Measurements from ENCODE around the gene DCHS2.

DCHS2 gene

GRCh38 chr4:154450966-154451365 is 40.6 kb downstream of the DCHS2 start:
- DNase-seq (ENCODE audit: low read depth in 2 of 2): no peak

- DNase-seq (ENCODE audit: low read depth in 2 of 2): no peak
These were observed 46.6 kb downstream of the DCHS2 start for GRCh38 chr4:154444958-154445357.

- no peak for DNase-seq (ENCODE audit: low read depth in 2 of 2)
These were observed 49.6 kb downstream of the DCHS2 start for GRCh38 chr4:154441982-154442381.

DNA sequence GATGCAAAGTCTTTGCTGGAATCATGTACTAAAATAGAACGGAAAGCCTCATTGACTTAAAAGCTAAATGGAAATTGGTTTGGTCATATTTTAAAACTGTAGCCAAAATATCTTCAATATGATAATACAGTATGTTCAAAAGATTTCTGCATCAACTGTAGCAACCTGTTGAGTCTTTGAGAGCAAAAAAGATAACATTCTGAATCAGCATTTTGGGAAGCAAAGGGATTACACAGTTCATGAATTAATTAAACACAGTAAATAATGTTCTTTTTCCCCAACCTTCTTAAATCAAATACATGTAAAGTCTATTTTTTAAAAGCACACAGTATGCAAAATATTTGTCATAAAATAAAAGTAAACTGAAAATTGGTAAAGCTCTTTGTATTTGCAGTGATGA is 50.5 kb downstream of the DCHS2 start:
- no peak for DNase-seq (ENCODE audit: low read depth in 2 of 2)

- no peak for DNase-seq (ENCODE audit: low read depth in 2 of 2)
These were observed 52.4 kb downstream of the DCHS2 start for GRCh38 chr4:154439224-154439623.

DNA sequence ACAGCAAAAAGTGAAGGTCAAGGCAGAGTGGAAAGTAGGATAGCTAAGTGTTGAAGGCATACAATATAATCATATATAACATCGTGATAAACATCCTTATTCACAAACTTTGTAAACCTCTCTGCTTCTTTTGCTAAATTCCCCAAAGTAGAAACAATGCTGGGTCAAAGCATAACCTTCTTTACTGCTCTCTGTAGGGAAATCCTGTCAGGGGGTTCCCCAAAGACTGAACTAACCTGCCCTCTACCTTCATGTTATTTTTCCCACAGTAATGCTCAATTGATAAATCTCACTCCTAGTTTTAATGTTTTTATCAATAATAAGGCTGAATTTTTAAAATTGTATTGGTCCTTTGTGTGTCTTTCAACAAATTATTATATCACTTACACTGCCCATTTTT is 55.7 kb downstream of the DCHS2 start:
- DNase-seq (ENCODE audit: low read depth in 2 of 2): no peak

DNA sequence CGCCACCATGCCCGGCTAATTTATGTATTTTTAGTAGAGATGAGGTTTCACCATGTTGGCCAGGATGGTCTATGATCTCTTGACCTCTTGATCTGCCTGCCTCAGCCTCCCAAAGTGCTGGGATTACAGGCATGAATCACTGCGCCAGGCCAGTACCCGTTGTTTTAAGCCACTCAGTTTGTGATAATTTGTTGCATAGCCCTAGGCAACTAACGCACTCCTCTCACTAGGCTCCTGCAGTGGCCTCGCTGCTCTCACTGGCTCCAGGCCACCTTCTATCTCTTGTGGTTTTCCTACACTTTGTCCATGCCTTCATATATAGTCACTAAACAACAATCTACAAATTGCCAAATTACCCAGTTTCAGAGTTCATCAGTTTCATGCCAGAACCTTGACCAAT is 58.1 kb downstream of the DCHS2 start:
- DNase-seq (ENCODE audit: low read depth in 2 of 2): no peak

- DNase-seq (ENCODE audit: low read depth in 2 of 2): no peak
These were observed 62.4 kb downstream of the DCHS2 start for GRCh38 chr4:154429176-154429575.

DNA sequence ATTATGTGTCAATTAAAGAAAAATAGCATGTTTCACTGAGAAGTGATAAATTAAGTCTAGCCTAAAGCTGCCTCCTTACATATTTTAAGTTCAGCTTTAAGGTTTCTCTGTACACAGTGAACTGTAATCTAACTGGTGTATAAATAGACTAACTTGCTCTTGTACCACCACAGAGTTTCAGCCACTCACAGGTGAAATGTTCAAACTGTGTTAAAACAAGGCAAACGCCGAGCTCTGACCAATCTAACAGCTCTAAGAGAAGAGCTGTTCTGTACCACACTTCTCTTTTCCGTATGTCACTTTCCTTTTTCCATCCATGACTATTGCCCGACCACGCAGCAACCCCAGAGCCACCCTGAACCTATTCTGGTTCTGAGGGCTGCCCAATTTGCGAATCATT is 64.5 kb downstream of the DCHS2 start:
- no peak for DNase-seq (ENCODE audit: low read depth in 2 of 2)

GRCh38 chr4:154425514-154425913 is 66.1 kb downstream of the DCHS2 start:
- DNase-seq (ENCODE audit: low read depth in 2 of 2): no peak

- no peak for DNase-seq (ENCODE audit: low read depth in 2 of 2)
These were observed 66.7 kb downstream of the DCHS2 start for GRCh38 chr4:154424810-154425484.

- no peak for DNase-seq (ENCODE audit: low read depth in 2 of 2)
These were observed 69.4 kb downstream of the DCHS2 start for GRCh38 chr4:154422152-154422551.

DNA sequence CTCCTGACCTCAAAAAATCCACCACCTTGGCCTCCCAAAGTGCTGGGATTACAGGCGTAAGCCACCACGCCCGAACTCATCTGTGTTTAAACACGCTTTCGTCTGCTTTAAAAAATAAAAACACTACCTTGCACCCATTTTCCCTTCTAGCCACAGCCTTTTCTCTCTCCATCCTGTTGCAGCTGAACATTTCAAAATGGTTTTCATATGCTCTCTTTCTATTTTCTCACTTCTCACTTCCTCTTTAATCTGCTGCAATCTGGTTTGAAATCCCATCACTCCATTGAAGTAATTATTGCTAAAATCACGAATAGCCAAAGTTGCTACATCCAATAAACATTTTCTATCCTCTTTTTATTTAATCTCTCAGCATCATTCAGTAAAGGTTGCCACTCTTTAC is 70.0 kb downstream of the DCHS2 start:
- no peak for DNase-seq (ENCODE audit: low read depth in 2 of 2)

DNA sequence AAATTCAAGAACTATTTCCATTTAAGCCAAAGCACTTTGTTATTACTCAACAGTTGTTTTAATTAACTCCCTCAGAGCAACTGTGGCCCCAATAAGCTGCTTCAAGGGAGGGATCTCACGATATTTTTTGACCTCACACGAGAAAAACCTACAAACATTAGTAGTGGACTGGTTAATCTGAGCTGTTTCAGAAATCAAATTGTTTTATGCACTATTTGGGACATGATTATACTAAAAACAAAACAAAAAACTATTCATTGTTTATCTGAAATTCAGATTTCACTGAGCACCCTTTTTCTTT is 74.3 kb downstream of the DCHS2 start:
- no peak for DNase-seq (ENCODE audit: low read depth in 2 of 2)

DNA sequence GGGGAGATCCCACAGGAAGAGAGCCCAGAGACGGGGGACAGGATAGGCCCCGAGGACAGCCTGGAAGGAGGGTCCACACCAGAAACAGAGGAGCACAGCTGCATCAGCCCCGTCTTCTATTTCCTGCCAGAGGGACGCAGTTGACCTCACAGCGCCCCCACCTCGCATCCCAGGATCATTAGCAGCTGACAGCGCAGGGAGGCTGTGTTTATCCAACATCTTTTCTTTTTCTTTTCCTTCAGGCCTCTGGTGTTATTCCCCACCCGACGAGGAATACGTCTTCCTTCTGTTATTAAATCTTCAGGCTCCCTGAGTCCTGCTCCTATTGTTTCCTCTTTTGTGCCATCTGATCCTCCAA is 75.4 kb downstream of the DCHS2 start:
- no peak for DNase-seq (ENCODE audit: low read depth in 2 of 2)

GRCh38 chr4:154415313-154415712 is 76.3 kb downstream of the DCHS2 start:
- DNase-seq (ENCODE audit: low read depth in 2 of 2): no peak

GRCh38 chr4:154414796-154415195 is 76.8 kb downstream of the DCHS2 start:
- no peak for DNase-seq (ENCODE audit: low read depth in 2 of 2)

GRCh38 chr4:154414371-154414770 is 77.2 kb downstream of the DCHS2 start:
- DNase-seq (ENCODE audit: low read depth in 2 of 2): no peak

DNA sequence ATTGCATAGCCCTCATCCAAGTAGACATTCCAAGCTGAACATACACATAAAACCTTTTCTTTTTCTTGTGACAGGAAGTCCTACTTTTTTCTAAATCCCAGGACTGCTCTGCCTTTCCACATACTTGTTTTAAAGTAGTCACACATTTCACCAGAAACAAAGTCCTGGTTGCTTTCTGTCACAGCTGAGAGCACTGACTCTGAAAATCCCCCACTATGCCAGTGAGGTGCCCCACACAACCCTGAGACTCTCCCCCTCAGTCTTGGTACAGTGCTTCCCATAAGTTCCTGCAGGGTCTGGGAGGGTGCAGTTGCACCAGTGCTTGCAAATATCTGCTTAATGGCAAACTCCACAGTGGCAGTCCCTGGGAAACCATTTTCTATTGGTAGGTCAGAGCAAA is 84.2 kb downstream of the DCHS2 start:
- DNase-seq (ENCODE audit: low read depth in 2 of 2): no peak

DNA sequence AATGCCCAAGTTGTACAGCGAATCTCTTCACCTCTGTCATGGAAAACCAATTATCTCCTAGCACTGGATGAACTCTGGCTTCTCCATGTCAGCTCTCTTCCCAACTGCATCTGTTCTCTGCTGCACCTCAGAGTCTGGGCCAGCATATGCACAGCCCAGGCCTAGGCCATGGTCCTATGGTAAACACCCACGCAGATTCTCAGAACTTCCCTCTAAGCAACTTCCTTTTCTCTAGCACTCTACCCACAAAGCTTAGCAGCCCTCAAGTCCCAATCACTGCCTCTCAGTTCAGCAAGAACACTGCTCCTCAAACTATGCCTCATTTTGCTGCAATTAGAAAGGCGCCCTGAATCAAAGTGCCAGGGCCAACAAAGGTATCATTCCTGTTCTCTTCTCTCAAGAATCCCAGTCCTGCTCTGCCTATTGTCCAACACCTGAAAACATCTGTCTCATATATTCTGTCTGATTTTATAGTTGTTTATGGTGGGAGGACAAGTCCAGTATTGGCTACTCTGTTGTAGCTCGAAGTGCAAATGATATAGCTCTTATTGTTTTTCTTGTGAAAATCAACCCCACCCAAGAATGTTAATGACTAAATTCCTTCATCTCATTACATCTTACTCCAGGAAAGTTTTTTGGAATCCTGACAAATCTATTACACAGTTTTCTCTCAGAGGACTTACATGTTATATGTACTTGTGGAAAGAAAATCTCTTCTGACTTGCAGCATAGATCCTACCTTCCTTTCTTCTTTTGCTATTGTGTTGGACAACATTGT is 85.4 kb downstream of the DCHS2 start:
- DNase-seq (ENCODE audit: low read depth in 2 of 2): no peak

DNA sequence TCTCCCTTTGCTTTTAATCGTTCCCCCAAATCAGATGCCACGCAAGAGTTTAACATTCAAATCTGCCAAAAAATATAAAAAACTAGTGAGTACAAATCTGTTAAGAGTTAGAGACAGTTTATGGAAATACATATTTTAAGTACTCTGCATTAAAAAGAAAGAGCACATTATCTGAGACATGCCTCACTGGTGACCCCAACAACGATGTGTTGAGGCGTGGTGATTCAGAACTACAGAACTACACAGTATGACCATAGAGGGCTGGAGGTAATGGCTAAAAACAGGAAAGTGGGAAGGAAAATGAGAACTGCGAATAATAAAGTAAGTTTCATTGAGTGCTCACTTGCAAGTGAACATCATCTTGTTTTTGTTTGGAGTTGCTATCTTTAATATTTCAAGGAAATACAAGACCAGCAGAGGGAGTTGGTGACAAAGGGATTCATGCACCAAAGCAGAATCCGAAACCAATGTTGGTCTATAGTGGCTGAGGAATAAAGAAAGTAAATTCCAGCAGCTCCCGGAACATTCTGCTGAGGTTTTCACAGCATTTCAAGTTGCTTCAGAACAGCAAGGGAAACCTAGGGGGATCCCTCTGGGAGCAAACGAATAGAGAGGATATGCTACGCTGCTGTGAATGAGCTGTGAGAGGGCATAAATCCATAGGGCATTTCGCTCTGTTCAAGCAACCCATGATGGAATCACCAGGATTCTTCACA is 92.2 kb downstream of the DCHS2 start:
- no peak for DNase-seq (ENCODE audit: low read depth in 2 of 2)

- no peak for DNase-seq (ENCODE audit: low read depth in 2 of 2)
These were observed 101.3 kb downstream of the DCHS2 start for GRCh38 chr4:154390324-154390723.

DNA sequence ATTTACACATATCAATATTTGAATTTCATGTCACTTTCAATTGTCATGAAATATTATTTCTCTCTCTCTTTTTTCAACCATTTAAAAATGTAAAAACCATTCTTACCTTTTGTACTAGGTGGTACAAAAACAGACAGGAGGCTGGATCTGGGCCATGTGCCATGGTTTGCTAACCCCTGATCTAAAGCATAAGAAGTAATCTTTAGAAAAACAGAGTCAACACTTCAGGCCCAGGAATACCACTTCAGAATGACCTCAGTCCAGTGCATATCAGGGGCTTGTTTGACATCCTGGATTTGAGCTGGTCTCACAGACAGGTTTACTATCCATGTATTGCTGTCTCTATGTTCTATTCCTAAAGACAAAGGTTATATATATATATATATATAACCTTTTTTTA is 102.5 kb downstream of the DCHS2 start:
- DNase-seq (ENCODE audit: low read depth in 2 of 2): no peak

Measured in activated CD8-positive, alpha-beta memory T cell treated with anti-CD3 and anti-CD28 coated beads for 4 hours (primary cell).